Activated CD8-positive, alpha-beta memory T cell treated with anti-CD3 and anti-CD28 coated beads for 36 hours (primary cell): ENCODE measurements around the gene LOC128125822.
"Not testable (repeated sequence)": the region's sequence is repeated elsewhere in the genome, so short reads cannot be mapped to it uniquely, and the experiment has no call there.

ENCODE experiments used
- CTCF ChIA-PET: fragments of 350-600 bp; sonication (Branson Sonifier 250); formaldehyde crosslinking; loops from one replicate; lab custom pipeline; 2021; ENCODE audit warnings: antibody characterized with exemption; lab: Charles Lee
- POLR2A ChIA-PET: fragments of 350-600 bp; sonication (Branson Sonifier 250); formaldehyde crosslinking; loops from one replicate; lab custom pipeline; 2021; ENCODE audit warnings: antibody characterized with exemption; lab: Charles Lee

Gene LOC128125822

GRCh38 chr6:63578757-63579156, 6.5 kb downstream of the LOC128125822 start:
- POLR2A ChIA-PET = no interaction called here
- CTCF ChIA-PET = interaction anchor here (1.1 kb wide), 1 partner anchor 24 kb away, joined by 3 read pairs; no protein-coding TSS in a partner anchor

GRCh38 chr6:63579937-63580703, 7.8 kb downstream of the LOC128125822 start:
- POLR2A ChIA-PET = no interaction called here
- CTCF ChIA-PET = interaction anchor here (1.1 kb wide), 1 partner anchor 25 kb away, joined by 3 read pairs; no protein-coding TSS in a partner anchor

GRCh38 chr6:63580704-63580961, 8.4 kb downstream of the LOC128125822 start:
- POLR2A ChIA-PET = no interaction called here

GRCh38 chr6:63581355-63582013, 9.2 kb downstream of the LOC128125822 start:
- ChIA-PET CTCF (no interaction called here), POLR2A (no interaction called here)

More at GRCh38 chr6:63580704-63580961, 8.4 kb downstream of the LOC128125822 start:
- CTCF ChIA-PET = no interaction called here

- POLR2A ChIA-PET = no interaction called here
- CTCF ChIA-PET = interaction anchor here (1.1 kb wide), 1 partner anchor 18 kb away, joined by 3 read pairs; no protein-coding TSS in a partner anchor
Measured at GRCh38 chr6:63582579-63583231, 10.4 kb downstream of the LOC128125822 start.

GRCh38 chr6:63584125-63584514, 11.8 kb downstream of the LOC128125822 start:
- CTCF ChIA-PET = interaction anchor here (1.1 kb wide), 1 partner anchor 17 kb away, joined by 3 read pairs; no protein-coding TSS in a partner anchor
- POLR2A ChIA-PET = no interaction called here

GRCh38 chr6:63584566-63584965, 12.3 kb downstream of the LOC128125822 start:
- POLR2A ChIA-PET = no interaction called here
- CTCF ChIA-PET = no interaction called here

- CTCF ChIA-PET, POLR2A ChIA-PET: not testable (repeated sequence)
Measured at GRCh38 chr6:63585652-63586051, 13.4 kb downstream of the LOC128125822 start.

- POLR2A ChIA-PET = no interaction called here
Measured at GRCh38 chr6:63589952-63590411, 17.7 kb downstream of the LOC128125822 start.

GRCh38 chr6:63592886-63593285, 20.6 kb downstream of the LOC128125822 start:
- ChIA-PET CTCF (no interaction called here), POLR2A (no interaction called here)

More at GRCh38 chr6:63589952-63590411, 17.7 kb downstream of the LOC128125822 start:
- CTCF ChIA-PET = no interaction called here

GRCh38 chr6:63597141-63598048, 25.1 kb downstream of the LOC128125822 start:
- CTCF ChIA-PET = interaction anchor here (1.1 to 2.6 kb wide), 4 partner anchors 10 to 168 kb away, joined by 3 to 22 read pairs (median 4); no protein-coding TSS in a partner anchor
- POLR2A ChIA-PET = interaction anchor here (1.0 kb wide), 1 partner anchor 24 kb away, joined by 3 read pairs; no protein-coding TSS in a partner anchor

- ChIA-PET CTCF (interaction anchor here (0.6 to 2.6 kb wide), 20 partner anchors 9 to 228 kb away, joined by 3 to 22 read pairs (median 4); partner anchors contain the start of gene PHF3), POLR2A (no interaction called here)
Measured at GRCh38 chr6:63598049-63599036, 26.1 kb downstream of the LOC128125822 start.

GRCh38 chr6:63599243-63599642, 27.0 kb downstream of the LOC128125822 start:
- ChIA-PET CTCF (interaction anchor here (0.6 to 2.6 kb wide), 16 partner anchors 17 to 227 kb away, joined by 3 to 22 read pairs (median 4); partner anchors contain the start of gene PHF3), POLR2A (no interaction called here)

GRCh38 chr6:63600136-63600535, 27.9 kb downstream of the LOC128125822 start:
- CTCF ChIA-PET = interaction anchor here (0.8 to 1.2 kb wide), 3 partner anchors 26 to 169 kb away, joined by 3 read pairs; no protein-coding TSS in a partner anchor
- POLR2A ChIA-PET = no interaction called here

- CTCF ChIA-PET = no interaction called here
- POLR2A ChIA-PET = no interaction called here
Measured at GRCh38 chr6:63609231-63609630, 37.0 kb downstream of the LOC128125822 start.

GRCh38 chr6:63610944-63611343, 38.7 kb downstream of the LOC128125822 start:
- CTCF ChIA-PET = no interaction called here
- POLR2A ChIA-PET = no interaction called here

GRCh38 chr6:63611560-63611959, 39.3 kb downstream of the LOC128125822 start:
- ChIA-PET POLR2A (no interaction called here), CTCF (no interaction called here)
